NCI-H526 (cell line): ENCODE results near the gene FAM50A.

Source experiments
- DNase-seq, 2 experiments: peaks; one replicate each; lab custom pipeline; 2025; lab: John Stamatoyannopoulos, UW

FAM50A gene

GRCh38 chrX:154412468-154412867, 31.5 kb upstream of the FAM50A start:
- no peak for DNase-seq

DNA sequence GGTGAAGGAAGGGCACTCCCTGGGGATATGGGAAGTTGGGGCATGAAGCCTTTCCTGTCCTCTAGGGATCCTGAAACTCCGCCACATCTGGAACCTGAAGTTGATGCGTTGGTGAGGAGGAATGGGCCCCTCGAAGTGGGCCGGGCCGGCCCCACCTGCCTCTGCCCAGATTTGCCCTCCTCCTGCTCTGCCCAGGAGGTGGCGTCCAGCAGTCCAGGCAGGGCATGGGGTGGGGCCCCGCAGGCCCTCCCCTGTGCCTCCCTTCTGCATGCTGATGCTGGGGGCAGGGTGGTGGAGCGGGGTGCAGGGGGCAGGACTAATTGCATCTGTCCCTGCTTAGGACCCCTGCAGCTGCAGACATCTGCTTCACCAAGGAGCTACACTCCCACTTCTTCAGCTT, 30.8 kb upstream of the FAM50A start:
- no peak for DNase-seq

GRCh38 chrX:154417157-154417556, 26.8 kb upstream of the FAM50A start:
- DNase-seq: no peak

- DNase-seq: no peak
These were observed 24.8 kb upstream of the FAM50A start for GRCh38 chrX:154419189-154419588.

- no peak for DNase-seq
These were observed 24.1 kb upstream of the FAM50A start for GRCh38 chrX:154419688-154420401.

DNA sequence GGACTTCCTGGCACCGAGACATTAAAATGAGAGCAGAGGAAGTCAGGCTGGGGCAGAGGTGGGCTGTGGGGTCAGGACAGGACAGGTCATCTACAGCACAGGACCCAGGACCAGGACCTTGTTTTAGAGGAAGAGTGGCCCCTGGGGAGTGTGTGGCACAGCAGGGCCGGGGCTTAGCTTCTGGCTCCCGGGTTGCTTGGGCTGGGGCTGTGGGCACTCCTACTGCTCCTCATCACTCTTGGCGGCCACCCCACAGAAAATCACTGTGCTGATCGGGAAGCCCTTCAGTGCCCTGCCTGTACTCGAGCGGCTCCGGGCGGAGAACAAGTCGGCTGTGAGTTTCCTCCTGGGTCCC, 23.6 kb upstream of the FAM50A start:
- no peak for DNase-seq

DNA sequence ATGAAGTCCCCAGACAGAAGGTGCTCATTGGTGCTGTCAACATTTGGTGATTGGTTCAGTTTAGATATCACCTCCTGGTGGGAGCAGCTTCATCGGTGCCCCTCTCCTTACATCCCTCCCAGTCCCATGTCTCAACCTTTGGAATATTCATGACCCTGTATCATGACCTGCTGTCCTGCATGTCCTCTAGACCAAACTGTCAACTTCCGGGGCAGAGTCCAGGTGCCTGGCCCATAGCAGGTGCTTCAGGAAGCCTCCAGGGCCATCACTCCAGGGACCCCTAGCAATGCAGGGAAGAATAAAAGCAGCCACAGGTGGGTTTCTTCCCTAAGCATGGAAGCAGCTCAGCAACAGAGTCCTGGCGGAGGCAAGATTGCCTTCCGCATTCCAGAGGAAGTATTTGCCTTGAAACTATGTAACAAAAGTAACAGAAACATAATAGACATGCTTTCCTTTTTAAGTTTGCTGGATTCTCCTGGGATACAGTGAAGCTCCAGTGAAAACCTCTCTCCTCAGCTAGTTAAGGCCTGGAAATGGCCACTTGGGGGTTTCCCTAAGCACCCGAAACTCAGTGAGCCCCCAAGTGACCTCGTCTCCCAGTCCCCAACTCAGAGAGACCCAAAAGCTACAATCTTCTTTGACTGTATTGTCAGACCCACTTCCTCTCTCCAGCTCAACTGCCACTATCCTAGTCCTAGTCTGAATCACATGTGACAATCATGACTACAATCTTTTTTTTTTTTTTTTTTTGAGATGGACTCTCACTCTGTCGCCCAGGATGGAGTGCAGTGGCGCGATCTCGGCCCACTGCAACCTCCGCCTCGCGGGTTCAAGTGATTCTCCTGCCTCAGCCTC, 16.8 kb upstream of the FAM50A start:
- DNase-seq: no peak

- peak; percentile 95 to 99 for DNase-seq
These were observed 15.5 kb upstream of the FAM50A start, which contains the start of gene ATP6AP1 for GRCh38 chrX:154428176-154429171. Gene ATP6AP1 (plus strand): TSS chrX:154428677. CDS start chrX:154428693, 16 bp downstream.

DNA sequence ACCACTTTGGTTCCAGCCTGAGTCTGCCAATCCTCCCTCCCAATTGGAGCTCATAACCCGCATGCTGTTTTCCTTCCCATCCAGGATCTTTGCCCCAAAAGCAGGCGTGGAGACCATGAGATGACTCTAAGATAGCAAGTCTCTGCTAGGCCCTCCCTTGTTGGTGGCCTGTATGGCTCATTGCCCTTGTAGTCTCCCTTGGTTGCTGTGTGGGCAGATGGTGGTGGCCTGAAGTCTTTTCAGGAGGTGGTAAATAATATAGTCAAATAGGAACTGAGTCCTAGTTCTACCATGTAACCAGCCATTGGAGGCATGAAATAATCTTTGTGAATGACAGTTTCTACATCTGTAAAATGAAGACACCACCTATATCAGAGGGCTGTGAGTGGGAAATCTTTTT, 14.2 kb upstream of the FAM50A start:
- DNase-seq: no peak

GRCh38 chrX:154430479-154430878, 13.5 kb upstream of the FAM50A start:
- DNase-seq: no peak

GRCh38 chrX:154430916-154431315, 13.0 kb upstream of the FAM50A start:
- no peak for DNase-seq

DNA sequence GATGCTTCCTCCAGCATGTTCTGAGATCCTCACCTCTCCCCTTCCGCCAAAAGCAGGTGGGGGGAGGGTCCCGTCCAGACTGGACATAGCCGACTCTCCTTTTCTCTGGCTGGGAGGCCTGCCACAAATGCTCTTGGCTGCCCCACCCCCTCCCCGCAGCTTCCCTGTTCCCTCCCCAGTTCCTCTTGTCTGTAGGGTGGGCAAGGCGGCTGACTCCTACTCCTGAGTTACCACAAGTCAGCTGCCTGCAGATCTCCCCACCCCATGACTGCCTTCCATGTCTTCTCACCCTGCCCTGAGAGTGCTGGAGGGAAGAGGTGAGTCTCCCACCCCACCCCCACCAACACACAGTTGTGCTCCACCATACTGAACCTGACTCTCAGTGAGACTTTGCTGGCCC, 12.6 kb upstream of the FAM50A start:
- DNase-seq: no peak

DNA sequence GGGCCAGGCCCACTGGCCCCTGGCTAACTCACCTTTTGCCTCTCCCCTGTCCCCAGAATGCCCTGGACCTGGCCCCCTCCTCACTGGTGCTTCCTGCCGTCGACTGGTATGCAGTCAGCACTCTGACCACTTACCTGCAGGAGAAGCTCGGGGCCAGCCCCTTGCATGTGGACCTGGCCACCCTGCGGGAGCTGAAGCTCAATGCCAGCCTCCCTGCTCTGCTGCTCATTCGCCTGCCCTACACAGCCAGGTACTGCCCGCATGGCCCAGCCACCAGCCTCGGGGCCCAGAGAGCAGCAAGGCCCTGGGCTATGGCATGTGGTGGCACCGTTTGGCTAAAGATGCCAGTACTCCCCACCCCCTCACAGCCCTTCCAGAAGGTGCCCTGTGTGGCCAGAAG, 11.7 kb upstream of the FAM50A start:
- DNase-seq: no peak

DNA sequence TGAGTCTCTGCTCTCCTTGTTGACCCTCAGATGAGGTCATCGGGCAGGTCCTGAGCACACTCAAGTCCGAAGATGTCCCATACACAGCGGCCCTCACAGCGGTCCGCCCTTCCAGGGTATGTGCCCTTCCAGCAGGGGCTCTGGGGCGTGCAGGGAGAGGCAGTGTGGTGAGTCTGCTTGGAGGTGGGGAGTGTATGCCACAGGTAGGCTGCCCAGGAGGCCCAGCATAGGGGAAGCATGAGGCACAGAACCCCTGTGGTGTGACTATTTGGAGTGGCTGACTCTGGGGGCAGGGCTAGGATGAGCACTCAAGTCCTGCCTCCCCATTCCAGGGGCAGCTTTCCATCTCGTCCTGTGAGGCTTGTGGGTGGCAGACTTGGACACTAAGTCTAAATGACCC, 10.3 kb upstream of the FAM50A start:
- no peak for DNase-seq

GRCh38 chrX:154434394-154435168, 9.4 kb upstream of the FAM50A start:
- no peak for DNase-seq

DNA sequence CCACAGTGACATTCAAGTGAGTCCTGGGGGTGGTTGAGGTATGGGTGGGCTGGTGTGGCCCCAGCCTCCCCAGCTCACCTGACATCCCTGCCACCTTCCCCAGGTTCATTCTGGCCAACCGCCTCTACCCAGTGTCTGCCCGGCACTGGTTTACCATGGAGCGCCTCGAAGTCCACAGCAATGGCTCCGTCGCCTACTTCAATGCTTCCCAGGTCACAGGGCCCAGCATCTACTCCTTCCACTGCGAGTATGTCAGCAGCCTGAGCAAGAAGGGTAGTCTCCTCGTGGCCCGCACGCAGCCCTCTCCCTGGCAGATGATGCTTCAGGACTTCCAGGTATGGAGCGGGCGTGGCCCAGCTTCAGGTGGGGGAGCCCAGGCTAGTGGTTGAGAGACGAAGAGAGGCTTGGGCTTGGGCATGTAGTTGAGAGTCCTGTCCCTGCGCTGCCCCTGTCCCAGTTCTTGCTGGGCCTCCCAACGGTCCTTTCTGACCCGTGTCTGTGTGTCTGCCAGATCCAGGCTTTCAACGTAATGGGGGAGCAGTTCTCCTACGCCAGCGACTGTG, 8.7 kb upstream of the FAM50A start:
- no peak for DNase-seq

DNA sequence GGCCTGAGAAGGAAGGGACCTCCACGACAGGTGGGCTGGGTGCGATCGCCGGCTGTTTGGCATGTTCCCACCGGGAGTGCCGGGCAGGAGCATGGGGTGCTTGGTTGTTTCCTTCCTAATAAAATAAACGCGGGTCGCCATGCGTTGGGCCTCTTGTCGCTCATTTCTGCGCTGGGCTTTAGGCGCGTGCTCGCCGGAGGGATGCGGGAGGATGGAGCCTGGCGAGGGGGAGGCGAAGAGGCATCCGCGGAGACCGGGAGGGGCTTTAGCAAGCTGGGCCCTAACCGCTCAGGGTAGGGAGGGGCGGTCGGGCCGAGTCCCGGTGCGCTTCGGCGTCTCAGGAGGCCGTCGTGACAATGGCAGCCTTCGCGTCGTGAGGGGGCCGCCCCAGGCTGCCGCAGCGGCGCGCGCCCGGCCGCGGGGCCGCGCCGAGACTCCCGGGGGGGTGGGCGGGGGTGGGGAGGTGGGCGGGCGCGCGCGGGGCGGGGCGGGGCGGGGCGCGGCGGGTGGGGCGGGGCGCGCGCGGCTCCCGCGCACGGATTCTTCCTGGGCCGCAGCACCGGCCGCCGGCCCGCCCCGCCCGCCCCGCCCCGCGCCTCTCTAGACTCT, 7.5 kb upstream of the FAM50A start:
- DNase-seq: peak; percentile 22 to 77

- peak; percentile 27 to 85 for DNase-seq
These were observed 6.8 kb upstream of the FAM50A start, which contains the start of gene GDI1 for GRCh38 chrX:154436983-154437752. Gene GDI1 (plus strand): TSS chrX:154437154. CDS start chrX:154437255, 101 bp downstream.
